Endodermal cell (in vitro differentiated cells): ENCODE measurements around the gene ADORA2A. TPM values are rescaled to one million over a fixed set of nuclear protein-coding genes. Genes with fewer than 3 reads are reported as not detected.

Experiments
- DNase-seq: peaks from one replicate; pipeline ENCODE4 v3.0.0-alpha.2; 2017
- H3K27ac ChIP-seq: 2 replicates; pipeline ENCODE4 v1.5.1; 2013; ENCODE audit warnings: mild to moderate bottlenecking, low read depth, low read length, moderate library complexity
- H3K27me3 ChIP-seq: 2 replicates; pipeline ENCODE4 v1.6.1; 2013; ENCODE audit warnings: mild to moderate bottlenecking, low read length, moderate library complexity; ENCODE audit not compliant: insufficient read depth, control insufficient read depth, poor library complexity, severe bottlenecking
- H3K36me3 ChIP-seq: 2 replicates; pipeline ENCODE4 v1.7.0; 2013; ENCODE audit warnings: mild to moderate bottlenecking, low read length, moderate library complexity; ENCODE audit not compliant: control insufficient read depth, insufficient read depth
- H3K4me1 ChIP-seq: one replicate; pipeline ENCODE4 v1.7.0; 2013; ENCODE audit warnings: low read length; ENCODE audit not compliant: control insufficient read depth, insufficient read depth
- H3K4me3 ChIP-seq: 2 replicates; pipeline ENCODE4 v1.5.1; 2013; ENCODE audit warnings: mild to moderate bottlenecking, low read length, moderate library complexity
- H3K9ac ChIP-seq: 2 replicates; pipeline ENCODE4 v1.6.1; 2013; ENCODE audit warnings: mild to moderate bottlenecking, low read length, moderate library complexity; ENCODE audit not compliant: poor library complexity, severe bottlenecking; ENCODE audit errors: extremely low read depth
- H3K9me3 ChIP-seq: 2 replicates; pipeline ENCODE4 v1.6.1; 2013; ENCODE audit warnings: mild to moderate bottlenecking, low read length, moderate library complexity; ENCODE audit not compliant: control insufficient read depth
- H3K27ac Mint-ChIP-seq: 2 replicates; pipeline ENCODE4 v1.8.0; 2020; ENCODE audit warnings: mixed read lengths
- H3K27me3 Mint-ChIP-seq: 2 replicates; pipeline ENCODE4 v1.8.0; 2021; ENCODE audit warnings: mild to moderate bottlenecking, mixed read lengths; ENCODE audit not compliant: insufficient read depth
- H3K36me3 Mint-ChIP-seq: 2 replicates; pipeline ENCODE4 v1.8.0; 2020; ENCODE audit warnings: low read depth, mixed read lengths
- H3K4me1 Mint-ChIP-seq: 2 replicates; pipeline ENCODE4 v1.8.0; 2020; ENCODE audit warnings: mixed read lengths
- H3K4me3 Mint-ChIP-seq: 2 replicates; pipeline ENCODE4 v1.8.0; 2020; ENCODE audit warnings: mild to moderate bottlenecking, moderate library complexity, mixed read lengths
- H3K9me3 Mint-ChIP-seq: 2 replicates; pipeline ENCODE4 v1.8.0; 2020; ENCODE audit warnings: mild to moderate bottlenecking, mixed read lengths
- WGBS, 2 experiments: methylation state at CpG; one replicate each; pipeline versions ENCODE4 v1.1.5 to v1.1.7; 2013; ENCODE audit warnings: missing lambda C conversion rate in 2 of 2, mixed read lengths in 1 of 2; ENCODE audit not compliant: insufficient coverage in 1 of 2, insufficient read length in 1 of 2; 5-methylcytosine and 5-hydroxymethylcytosine counted together
- total RNA-seq, 2 donors: library from RNA; stranded (reverse); fragmentation: NEBNext Ultra II Directional in 1 of 2; extraction: Animal tissue kit (Norgen Biotek cat#: 25700) in 1 of 2; gene quantifications; 2 replicates in 1 of 2; 3 replicates in 1 of 2; pipeline ENCODE4 v1.2.1, GENCODE V29; 2021
- TF ChIP-seq, protein P1 (sequence below): fragments of 200-600 bp; sonication (generic); conservative IDR thresholded peaks from 2 replicates; pipeline ENCODE4 v1.5.0; 2021; ENCODE audit warnings: antibody characterized with exemption, mild to moderate bottlenecking

The ADORA2A gene
- total RNA-seq, 2 donors from 2014 or later = 4.1 to 4.7 TPM

DNA sequence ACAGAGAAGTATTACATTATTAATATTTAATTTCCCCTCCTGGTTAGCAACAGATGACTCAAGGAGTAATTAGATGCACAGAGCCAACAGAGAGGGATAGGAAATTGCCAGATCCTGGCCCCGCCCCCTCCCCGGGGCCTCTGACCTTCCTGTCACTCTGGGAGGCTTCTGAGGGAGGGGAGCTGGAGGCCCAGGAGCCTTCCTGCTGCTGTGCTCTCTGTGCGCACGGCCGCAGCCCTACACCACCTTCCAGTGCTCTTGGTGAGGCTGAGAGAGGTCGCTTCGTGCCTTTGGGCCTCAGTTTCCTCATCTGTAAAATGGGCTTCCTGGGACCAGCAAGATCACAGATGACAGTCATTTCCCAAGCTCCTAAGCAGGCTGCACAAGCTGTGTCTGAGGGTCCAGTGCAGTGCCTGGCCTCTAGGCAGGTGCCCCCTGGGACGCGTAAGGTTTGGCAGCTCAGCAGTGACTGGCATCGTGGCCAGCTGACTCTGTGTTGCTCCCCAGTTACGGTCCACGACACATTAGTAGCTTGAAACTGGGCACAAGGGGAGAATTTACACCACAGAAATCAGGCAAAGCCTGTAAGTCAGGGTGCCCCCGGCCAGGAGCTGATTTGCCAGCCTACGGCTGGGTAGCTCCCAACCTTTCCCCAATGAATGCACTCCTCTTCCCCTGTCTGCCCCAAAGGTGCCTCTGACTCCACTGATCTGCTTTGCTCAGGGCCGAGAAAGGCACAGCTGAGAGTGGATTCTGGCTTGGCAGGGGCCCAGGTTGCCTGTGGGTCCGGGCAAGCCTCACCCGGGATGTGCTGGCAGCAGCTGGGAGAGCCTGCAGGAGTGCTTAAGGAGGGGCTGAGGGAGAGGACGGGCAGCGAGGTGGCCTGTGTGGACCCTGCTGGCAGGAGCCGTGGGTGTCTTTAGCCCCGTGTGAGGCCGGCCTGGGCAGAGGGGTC, 2.3 kb downstream of the ADORA2A start:
- Mint-ChIP-seq H3K4me1 (no peaks in the 10 kb centered on the region), H3K36me3 (no peaks in the 10 kb centered on the region), H3K27me3 (peaks cover 20% of the 10 kb centered on the region), H3K4me3 (no peak overlapping the region), H3K9me3 (no peaks in the 10 kb centered on the region), H3K27ac (no peak overlapping the region)
- H3K27ac ChIP-seq = no peak overlapping the region
- H3K27me3 ChIP-seq = peaks cover 20% of the 10 kb centered on the region
- H3K9me3 ChIP-seq = no peaks in the 10 kb centered on the region
- no peaks in the 10 kb centered on the region for H3K36me3 ChIP-seq
- H3K9ac ChIP-seq = no peak overlapping the region
- WGBS, 2 experiments = 85 to 94% methylated on average over 17 to 22 of the region's 22 CpGs
- no peaks in the 10 kb centered on the region for H3K4me1 ChIP-seq
- TF ChIP-seq, protein P1, sequence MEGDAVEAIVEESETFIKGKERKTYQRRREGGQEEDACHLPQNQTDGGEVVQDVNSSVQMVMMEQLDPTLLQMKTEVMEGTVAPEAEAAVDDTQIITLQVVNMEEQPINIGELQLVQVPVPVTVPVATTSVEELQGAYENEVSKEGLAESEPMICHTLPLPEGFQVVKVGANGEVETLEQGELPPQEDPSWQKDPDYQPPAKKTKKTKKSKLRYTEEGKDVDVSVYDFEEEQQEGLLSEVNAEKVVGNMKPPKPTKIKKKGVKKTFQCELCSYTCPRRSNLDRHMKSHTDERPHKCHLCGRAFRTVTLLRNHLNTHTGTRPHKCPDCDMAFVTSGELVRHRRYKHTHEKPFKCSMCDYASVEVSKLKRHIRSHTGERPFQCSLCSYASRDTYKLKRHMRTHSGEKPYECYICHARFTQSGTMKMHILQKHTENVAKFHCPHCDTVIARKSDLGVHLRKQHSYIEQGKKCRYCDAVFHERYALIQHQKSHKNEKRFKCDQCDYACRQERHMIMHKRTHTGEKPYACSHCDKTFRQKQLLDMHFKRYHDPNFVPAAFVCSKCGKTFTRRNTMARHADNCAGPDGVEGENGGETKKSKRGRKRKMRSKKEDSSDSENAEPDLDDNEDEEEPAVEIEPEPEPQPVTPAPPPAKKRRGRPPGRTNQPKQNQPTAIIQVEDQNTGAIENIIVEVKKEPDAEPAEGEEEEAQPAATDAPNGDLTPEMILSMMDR = no peak
- H3K4me3 ChIP-seq = no peak overlapping the region
- no peak for DNase-seq

DNA sequence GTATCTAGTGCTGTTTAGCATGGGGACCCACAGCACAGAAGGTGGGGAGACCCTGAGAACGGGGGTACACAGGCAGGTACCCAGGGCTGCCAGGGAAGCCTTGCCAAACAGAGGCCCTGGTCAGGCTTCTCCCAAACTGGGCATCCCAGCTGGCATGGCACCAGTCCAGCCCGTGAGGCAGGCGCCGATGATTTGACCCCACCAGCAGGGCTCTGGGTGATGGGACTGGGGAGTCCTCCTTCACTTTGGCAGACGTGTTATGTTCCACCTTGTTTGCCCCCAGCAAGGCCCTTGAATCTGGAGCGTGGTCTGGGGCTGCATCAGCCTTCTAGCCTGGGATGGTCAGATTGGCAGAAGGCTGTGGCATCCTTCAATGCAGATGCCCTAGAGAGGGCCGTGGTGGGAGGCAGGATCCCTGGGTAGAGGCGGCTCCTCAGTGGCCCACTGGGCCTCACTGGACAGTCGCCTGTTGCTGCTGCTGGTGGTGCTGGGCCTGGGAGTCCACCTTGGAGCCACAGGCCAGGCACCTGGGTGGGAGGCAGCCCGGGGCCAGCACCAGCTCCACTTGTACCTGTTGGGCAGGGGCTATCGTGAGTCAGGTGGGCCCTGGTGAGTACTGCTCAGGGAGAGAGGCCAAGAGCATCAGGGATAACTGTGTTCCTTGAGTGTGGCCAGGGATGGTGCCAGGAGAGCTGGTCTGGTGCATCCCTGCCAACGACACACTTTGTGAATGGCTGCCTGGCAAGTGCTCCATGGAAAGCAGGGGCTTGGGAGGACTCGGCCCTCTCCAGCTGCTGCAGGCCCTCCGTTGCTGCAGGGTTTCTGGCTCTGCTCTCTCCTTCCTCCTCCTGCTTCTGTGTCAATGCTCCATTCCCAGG, 3.3 kb downstream of the ADORA2A start:
- H3K27ac Mint-ChIP-seq = no peak overlapping the region
- Histone ChIP-seq H3K27me3 (peaks cover 10% of the 10 kb centered on the region), H3K4me3 (no peak overlapping the region), H3K27ac (no peak overlapping the region), H3K9me3 (no peaks in the 10 kb centered on the region), H3K36me3 (no peaks in the 10 kb centered on the region), H3K4me1 (no peaks in the 10 kb centered on the region), H3K9ac (no peak overlapping the region)
- no peaks in the 10 kb centered on the region for H3K36me3 Mint-ChIP-seq
- no peak overlapping the region for H3K4me3 Mint-ChIP-seq
- H3K4me1 Mint-ChIP-seq = no peaks in the 10 kb centered on the region
- H3K27me3 Mint-ChIP-seq = peaks cover 12% of the 10 kb centered on the region
- DNase-seq = no peak
- WGBS, 2 experiments = 91 to 92% methylated on average over 14 of the region's 14 CpGs
- TF ChIP-seq, protein P1 = no peak
- H3K9me3 Mint-ChIP-seq = no peaks in the 10 kb centered on the region

DNA sequence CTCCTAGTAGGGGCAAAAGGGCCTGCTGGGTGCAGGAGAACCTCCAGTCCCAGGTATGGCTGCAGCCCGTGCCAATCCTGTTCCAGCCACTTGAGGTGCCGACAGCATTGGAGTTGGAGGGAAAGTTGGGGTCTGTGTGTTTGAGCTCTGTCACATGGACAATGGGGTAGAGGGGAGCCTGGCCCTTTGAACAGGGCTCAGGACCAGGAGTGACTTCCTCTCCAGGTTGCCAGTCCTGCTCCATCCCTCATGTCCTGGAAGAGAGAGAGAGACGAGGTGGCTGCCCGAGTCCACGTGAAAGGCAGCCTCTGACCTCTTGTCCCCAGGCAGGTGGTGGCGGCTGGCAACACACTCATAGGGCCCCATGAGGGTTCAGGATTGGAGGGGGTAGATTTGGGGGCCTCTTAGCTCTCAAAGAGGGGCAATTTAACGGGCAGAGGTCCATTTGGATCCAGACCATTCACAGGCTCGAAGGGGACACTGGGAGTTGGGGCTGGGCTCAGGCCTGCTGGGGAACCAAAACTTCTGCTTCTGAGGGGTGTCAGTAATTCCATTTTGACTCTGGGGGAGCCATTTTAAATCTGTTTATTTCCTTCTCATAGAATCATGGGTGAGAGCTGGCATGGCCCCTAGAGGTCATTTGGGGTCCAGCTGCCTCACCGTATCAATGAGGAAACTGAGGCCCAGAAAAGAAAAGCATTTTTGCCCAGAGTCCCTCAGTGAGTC, 4.1 kb downstream of the ADORA2A start:
- Histone ChIP-seq H3K4me3 (no peak overlapping the region), H3K9ac (no peak overlapping the region), H3K4me1 (no peaks in the 10 kb centered on the region), H3K9me3 (no peaks in the 10 kb centered on the region), H3K36me3 (no peaks in the 10 kb centered on the region), H3K27me3 (peaks cover 2% of the 10 kb centered on the region), H3K27ac (no peak overlapping the region)
- H3K36me3 Mint-ChIP-seq = no peaks in the 10 kb centered on the region
- WGBS, 2 experiments = 80 to 91% methylated on average over 8 to 9 of the region's 9 CpGs
- H3K4me3 Mint-ChIP-seq = no peak overlapping the region
- no peak overlapping the region for H3K27ac Mint-ChIP-seq
- H3K9me3 Mint-ChIP-seq = no peaks in the 10 kb centered on the region
- DNase-seq = no peak
- peaks cover 4% of the 10 kb centered on the region for H3K27me3 Mint-ChIP-seq
- TF ChIP-seq, protein P1 = peak; percentile 9
- H3K4me1 Mint-ChIP-seq = no peaks in the 10 kb centered on the region
